ENCODE results near the gene NHLRC1.

NHLRC1 gene

GRCh38 chr6:18138906-18139305 lies 16.4 kb upstream of the NHLRC1 start:
- no peak for DNase-seq

DNA sequence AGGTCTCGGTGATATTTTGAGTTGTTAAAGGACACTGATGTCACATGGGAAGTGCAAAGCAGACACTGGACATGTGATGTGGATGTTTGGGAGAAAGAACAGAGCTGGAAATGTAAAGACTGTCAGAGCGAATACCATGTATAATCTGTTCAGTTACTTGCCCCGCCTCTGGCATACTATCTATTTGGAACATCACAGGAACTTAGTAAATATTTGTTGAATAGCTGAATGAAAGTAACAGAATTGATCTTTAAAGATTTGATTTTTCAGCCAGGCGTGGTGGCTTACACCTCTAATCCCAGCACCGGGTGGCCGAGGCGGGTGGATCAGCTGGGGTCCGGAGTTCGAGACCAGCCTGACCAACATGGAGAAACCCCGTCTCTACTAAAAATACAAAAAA lies 13.8 kb upstream of the NHLRC1 start:
- DNase-seq, result no peak

DNA sequence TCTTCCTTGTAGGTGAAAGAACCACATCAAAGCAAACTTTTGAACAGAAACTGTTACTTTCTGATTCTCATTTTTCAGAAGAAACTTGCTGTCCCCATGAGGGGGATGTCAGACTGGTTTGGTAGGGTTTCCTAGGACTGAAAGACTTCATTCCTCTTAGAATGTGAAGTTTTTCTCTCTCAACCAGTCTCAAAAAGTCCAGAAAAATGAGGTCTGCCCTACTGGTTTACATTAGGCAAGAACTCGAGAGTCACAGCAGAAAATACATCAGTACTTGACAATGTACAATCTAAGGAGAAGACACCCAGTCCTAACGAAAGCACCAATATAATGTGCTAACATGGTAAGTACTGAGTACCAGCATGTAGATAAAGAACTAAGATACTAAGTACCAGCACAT lies 12.7 kb upstream of the NHLRC1 start:
- DNase-seq, result no peak

DNA sequence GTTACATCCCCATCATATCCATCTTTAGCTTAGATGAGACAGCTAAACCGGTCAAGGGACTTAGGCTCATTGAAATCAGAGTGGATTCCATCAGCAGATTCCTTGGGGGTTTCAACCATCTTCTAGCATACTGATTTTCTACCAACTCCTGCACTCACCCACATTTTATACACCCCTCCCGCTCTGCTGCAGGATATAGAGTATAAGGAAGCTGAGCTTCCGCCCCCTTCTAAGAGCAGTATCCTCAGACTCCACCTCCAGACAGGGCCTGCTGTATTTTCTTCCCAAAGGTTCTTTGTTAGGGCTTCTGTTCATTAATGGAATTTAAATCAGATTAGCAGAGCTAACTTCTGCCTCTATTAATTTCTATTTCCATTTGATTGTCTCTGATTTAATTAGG lies 9.9 kb upstream of the NHLRC1 start:
- DNase-seq, result no peak

DNA sequence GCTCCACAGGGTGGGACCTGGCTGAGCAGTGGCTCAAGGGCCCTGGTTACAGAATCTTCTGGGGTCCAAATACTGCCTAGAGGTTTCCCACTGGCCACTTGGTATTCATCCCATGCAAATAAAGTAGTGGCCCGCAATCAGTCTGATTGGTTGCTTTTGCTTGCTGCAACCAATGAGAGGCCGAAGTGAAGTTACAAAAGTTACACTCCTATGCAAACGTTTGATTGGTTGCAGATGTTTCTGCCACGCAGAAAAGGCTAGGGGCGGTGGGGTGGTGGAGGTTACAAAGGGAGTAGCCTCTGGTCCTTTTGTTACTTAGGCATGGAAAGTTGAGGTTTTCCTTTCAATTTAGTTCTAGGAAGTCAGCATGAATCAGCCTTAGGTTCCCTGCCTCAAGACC lies 3.6 kb upstream of the NHLRC1 start:
- no peak for DNase-seq

- DNase-seq, result no peak
Observed at GRCh38 chr6:18121580-18122127, 823 bp downstream of the NHLRC1 start.

DNA sequence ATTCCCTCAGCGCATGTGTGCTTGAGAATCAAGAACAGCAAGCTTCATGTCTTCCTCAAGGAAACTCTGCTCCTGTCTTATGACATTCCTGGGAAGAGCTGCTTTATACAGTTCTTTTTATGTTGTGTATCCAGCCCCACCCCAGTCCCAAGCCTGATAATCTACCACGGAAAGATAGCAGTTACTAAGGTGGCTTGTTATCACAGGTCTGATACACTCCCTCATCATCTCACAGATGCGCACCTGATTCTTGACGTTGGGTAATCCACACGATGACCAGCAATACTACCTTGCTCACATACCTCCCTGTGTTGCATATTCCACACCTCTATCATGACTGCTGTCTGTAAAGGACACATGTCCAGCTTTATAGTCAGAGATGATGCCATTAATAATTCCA lies 3.2 kb downstream of the NHLRC1 start:
- no peak for DNase-seq

- DNase-seq, result no peak
Observed at GRCh38 chr6:18118330-18118729, 4.1 kb downstream of the NHLRC1 start.

DNA sequence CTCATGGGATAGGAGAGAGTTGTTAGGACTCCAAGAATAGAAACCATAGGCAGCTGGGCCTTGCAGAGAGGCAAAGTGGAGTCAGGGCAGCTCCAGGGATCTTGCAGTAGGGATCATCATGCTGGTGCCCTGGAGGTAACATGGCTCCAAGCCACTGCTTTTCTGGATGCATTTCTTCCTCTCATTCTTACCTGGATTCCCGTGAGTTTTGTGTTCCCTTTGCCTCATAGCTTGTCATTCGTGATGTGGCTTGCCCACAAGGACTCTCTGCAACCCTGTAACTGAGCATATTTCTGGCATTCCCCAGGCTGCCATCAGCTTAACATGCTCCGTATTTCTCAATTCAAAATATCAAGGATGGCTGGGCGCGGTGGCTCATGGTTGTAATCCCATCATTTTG lies 5.3 kb downstream of the NHLRC1 start:
- no peak for DNase-seq

DNA sequence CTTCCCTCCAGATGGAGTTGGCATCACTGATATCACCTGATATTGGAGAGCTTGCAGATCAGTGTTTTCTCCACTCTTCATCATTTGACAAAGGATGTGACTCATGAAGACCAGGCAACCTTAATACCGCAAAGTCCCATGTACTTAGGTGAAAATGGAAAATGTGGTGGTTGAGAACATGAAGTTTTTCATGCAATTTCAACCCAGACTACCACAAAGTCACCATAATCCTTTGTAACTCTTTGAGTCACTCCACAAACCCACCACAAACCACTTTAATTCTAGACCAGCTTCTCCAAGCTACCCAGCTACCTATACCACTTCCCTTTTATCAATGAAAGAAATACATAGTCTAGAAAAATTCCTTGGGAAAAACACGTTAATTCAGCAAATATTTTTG lies 7.1 kb downstream of the NHLRC1 start:
- no peak for DNase-seq

DNA sequence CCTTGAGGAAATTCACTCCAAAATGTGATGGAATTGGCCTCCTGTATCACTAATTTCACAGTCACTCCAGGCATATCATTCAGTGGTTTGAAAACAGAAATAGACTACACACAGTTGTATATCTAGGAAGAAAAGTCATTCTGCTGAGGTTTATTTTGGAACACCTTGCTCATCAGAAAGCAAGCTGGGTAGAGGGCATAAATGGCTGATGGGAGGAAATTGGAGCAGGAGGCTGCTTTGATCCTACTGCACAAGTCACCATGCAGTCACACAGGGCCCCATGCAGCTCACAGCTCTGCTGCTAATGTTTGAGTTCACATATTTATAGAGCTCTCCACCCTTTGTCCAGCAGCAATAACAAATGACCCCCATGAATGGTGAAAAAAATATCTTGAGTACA lies 12.3 kb downstream of the NHLRC1 start:
- no peak for DNase-seq

GRCh38 chr6:18107061-18107460 lies 15.4 kb downstream of the NHLRC1 start:
- DNase-seq, result no peak

DNA sequence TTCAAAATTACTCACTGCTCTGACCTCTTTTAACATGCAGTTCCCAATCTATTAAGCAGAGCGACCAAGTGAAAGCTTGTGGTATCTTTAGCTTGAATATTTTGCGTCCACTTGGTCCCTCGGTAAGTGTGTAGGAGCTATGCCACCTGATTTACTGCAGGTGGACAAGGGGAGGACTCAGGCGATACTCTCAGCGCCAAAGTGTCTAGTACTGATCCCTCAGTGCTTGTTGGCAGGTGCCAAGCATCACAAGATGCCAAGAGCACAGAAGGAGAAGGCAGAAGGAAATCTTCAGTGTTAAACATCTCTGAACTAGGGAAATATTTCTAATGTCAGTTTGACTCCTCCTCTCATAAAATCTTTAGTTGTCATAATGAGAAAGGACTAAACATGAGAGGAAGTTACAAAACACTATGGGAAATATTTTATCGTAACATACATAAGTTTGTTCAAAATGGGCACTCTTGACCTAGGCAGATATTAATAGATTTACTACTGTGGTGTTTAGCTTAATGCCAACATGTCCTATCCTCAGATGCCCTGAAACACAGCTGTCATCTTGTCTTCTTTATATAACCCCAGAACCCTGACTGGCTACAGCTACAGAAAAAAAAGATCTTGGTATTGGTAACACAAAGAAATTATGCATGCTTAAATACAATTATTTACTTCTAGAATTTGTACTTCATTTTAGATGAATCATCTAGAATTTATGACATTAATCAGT lies 19.5 kb downstream of the NHLRC1 start:
- DNase-seq, result no peak

- DNase-seq, result no peak
Observed at GRCh38 chr6:18101873-18102272, 20.6 kb downstream of the NHLRC1 start.

DNA sequence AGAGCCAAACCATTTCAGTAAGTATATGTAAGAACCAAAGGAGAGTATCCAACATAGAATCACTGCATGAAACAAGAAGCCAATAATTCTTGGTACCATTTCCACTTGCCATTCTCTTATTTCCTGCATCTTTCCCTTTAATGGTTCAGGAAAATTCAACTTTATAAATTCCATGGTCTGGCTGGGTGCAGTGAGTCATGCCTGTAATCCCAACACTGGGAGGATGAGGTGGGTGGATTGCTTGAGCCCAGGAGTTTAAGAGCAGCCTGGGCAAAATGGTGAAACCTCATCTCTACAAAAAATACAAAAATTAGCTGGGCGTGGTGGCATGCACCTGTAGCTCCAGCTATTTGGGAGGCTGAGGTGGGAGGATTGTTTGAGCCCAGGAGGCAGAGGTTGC lies 21.2 kb downstream of the NHLRC1 start:
- peak; percentile 24 for DNase-seq

DNA sequence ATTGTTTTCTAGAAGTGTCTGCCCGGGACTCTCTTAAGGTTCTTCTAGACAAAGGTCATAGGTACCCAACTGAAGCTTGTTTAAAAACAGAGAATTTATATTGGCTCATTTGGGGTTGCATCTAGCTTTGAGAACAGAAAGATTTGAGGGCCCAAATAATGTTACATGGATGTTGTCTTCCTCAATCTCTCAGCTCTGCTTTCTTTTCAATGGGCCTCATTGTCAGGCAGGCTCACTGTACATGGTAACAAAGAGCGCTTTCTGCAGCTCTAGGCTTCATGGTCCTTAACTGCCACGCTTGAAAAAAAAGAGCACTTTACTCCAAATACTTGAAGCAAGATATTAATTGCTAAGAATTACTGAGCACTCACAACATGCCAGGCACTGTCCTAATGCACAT lies 22.2 kb downstream of the NHLRC1 start:
- no peak for DNase-seq

DNA sequence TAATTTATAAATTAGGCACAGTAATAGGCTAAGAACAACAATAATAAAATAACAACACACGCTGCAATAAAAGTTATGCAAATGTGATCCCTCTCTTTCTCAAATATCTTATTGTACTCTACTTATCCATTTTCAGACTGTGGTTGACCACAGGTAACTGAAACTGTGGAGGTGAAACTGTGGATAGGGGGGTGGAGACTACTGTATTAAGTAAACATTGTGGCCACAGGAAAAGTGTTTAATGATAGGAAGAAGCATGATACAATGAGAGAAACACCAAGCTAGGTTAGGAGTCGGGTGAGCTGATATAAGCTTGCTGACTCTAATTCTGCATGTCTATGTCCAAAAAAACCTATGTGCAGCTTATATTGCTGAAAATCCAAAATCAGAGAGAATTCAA lies 23.0 kb downstream of the NHLRC1 start:
- no peak for DNase-seq

GRCh38 chr6:18096423-18096822 lies 26.1 kb downstream of the NHLRC1 start:
- DNase-seq, result no peak

- DNase-seq, result no peak
Observed at GRCh38 chr6:18091382-18091781, 31.1 kb downstream of the NHLRC1 start.

- DNase-seq, result no peak
Observed at GRCh38 chr6:18090349-18090786, 32.1 kb downstream of the NHLRC1 start.

GRCh38 chr6:18088419-18089296 lies 33.8 kb downstream of the NHLRC1 start:
- no peak for DNase-seq

DNA sequence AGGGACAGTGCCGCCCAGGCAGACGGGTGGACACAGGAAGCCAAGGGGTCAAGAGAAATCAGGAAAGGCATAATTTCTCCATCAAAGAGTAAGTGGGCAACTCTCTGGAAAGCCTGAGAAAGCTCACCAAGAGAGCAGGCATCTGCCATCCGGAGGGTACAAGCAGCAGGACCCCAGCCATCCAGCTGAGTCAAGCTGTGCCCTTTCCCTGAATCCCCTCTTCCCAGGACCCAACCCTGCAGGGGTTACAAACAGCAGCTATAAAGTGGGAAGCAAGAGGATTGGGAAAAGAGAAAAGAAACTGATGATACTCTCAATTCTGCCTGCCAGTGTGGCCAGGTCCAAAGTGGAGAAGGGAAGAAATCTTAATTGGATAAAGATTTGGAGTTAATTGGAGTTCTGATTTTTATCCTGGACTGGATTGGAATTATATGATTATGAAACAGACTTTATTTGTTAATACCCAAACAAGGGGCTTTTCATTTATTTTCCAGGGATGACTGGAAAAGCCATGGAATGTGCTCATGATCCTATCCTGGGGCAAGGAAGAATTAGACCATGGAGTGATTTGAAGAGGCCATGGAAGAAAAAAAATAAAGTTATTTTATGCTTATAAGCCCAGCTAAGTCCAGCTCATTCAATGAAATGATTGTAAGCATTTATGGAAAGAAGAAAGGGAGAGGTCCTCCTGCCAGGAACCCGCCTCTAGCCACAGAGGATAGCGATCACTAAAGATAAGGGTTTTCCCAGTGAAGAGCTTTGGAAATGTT lies 34.9 kb downstream of the NHLRC1 start:
- no peak for DNase-seq

DNA sequence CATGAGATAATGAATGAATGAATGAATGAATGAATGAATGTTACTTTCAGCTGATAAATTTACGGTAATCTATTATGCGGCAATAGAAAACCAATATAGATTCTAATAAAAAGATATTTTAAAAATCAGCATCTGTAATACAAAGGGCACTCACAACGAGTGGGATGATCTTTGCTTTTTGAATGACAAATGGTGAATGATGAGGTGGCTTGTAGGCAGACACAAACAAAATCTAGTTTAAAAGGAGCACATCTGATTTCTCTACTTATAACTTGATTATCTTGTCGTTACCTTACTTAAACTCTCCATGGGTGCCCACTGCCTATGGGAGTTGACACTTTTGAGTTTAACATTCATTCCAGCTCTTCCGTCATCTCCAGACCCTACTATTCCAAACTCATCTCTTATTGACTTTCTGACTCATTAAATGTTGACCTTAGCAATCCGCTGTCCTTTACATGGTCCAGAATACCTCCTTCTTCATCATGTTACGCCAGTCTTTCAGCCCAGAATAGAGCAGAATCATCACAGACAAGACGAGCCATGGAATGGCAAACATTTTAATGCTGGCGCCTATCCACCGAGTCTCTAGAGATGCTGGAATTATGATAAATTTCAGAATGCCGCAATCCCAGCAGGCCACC lies 41.3 kb downstream of the NHLRC1 start:
- DNase-seq, result no peak

Measured in HCEC 1CT (cell line).